ENCODE measurements around the gene SPTBN1.
A peak's percentile ranks its signal among the peaks of the same experiment; 100 is the strongest.

The SPTBN1 gene

DNA sequence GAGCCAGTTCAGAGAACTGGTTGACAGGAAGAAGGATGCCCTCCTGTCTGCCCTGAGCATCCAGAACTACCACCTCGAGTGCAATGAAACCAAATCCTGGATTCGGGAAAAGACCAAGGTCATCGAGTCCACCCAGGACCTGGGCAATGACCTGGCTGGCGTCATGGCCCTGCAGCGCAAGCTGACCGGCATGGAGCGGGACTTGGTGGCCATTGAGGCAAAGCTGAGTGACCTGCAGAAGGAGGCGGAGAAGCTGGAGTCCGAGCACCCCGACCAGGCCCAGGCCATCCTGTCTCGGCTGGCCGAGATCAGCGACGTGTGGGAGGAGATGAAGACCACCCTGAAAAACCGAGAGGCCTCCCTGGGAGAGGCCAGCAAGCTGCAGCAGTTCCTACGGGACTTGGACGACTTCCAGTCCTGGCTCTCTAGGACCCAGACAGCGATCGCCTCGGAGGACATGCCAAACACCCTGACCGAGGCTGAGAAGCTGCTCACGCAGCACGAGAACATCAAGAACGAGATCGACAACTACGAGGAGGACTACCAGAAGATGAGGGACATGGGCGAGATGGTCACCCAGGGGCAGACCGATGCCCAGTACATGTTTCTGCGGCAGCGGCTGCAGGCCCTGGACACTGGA is 174.9 kb downstream of the SPTBN1 start:
- TF ChIP-seq, protein P1, sequence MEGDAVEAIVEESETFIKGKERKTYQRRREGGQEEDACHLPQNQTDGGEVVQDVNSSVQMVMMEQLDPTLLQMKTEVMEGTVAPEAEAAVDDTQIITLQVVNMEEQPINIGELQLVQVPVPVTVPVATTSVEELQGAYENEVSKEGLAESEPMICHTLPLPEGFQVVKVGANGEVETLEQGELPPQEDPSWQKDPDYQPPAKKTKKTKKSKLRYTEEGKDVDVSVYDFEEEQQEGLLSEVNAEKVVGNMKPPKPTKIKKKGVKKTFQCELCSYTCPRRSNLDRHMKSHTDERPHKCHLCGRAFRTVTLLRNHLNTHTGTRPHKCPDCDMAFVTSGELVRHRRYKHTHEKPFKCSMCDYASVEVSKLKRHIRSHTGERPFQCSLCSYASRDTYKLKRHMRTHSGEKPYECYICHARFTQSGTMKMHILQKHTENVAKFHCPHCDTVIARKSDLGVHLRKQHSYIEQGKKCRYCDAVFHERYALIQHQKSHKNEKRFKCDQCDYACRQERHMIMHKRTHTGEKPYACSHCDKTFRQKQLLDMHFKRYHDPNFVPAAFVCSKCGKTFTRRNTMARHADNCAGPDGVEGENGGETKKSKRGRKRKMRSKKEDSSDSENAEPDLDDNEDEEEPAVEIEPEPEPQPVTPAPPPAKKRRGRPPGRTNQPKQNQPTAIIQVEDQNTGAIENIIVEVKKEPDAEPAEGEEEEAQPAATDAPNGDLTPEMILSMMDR (conservative IDR thresholded peaks at IDR 0.05; ENCODE audit: control insufficient read depth, insufficient read depth, low read depth, low read length) = no peak

DNA sequence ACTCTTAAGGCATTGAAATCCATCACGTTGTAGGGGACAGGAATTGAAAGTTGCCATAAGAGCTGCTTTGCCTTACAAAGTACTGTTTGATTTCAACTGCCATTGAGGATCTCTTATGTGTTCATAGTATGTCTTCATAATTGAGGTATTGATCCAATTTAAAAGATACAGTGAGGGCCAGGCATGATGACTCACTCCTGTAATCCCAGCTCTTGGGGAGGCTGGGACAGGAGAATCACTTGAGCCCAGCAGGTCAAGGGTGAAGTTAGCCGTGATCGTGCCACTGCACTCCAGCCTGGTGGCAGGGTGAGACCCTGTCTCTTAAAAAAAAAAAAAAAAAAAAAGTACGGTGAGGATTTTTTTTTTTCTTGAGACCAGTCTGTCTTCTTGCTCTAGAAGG is 175.6 kb downstream of the SPTBN1 start:
- no peak overlapping the region for H3K4me3 ChIP-seq (ENCODE audit: control insufficient read depth, low read depth, low read length)
- TF ChIP-seq, protein P1 (conservative IDR thresholded peaks at IDR 0.05; ENCODE audit: control insufficient read depth, insufficient read depth, low read depth, low read length) = no peak
- no peak for DNase-seq (ENCODE audit: low read depth)

More for the DNA sequence above, 174.9 kb downstream of the SPTBN1 start:
- no peak overlapping the region for H3K4me3 ChIP-seq (ENCODE audit: control insufficient read depth, low read depth, low read length)
- no peak for DNase-seq (ENCODE audit: low read depth)

DNA sequence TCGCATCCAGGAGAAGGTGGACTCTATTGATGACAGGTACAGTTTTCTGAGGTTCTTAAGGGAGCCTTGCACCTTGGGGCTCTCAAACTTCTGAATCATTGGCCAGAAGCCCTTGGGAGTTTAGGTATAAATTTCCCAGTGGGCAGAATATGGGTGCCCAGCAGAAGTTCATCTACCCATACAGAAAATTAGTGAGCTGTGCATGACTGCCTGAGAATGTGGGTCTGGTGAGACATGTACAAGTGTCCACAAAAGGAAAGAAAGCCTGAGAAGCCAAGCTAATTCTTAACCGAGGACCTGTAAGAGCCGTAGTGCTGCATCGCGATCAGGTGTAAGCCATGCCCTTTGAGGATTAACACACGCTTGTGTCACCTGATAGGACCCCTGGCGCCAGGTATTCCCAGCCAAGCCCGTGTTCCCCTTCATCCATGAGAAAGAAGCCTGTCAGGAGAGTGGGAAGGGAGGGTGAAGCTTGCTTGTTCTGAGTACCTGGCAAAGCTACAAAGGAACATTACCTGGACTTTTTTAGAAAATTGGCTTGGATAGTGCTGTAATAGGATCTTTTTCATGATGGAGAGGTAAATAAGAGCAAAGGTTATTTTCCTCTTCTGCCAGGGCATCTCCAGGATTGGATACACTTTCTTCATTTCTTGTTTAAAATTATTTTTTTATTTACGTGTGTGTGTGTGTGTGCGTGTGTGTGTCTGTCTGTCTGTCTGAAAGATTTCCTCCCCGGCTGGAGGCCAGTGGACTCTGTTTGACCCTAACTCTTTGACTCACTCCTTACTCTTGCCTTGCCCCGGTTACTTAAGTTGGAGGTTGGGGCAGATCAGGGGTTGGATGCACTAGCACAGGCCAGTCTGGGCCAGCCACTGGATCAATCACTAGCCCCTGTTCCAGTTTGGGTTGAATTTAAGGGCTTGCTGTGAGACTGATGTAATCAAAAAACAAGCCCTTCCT is 176.9 kb downstream of the SPTBN1 start:
- TF ChIP-seq, protein P1 (conservative IDR thresholded peaks at IDR 0.05; ENCODE audit: control insufficient read depth, insufficient read depth, low read depth, low read length) = no peak
- peak; percentile 73 for DNase-seq (ENCODE audit: low read depth)
- no peak overlapping the region for H3K4me3 ChIP-seq (ENCODE audit: control insufficient read depth, low read depth, low read length)

DNA sequence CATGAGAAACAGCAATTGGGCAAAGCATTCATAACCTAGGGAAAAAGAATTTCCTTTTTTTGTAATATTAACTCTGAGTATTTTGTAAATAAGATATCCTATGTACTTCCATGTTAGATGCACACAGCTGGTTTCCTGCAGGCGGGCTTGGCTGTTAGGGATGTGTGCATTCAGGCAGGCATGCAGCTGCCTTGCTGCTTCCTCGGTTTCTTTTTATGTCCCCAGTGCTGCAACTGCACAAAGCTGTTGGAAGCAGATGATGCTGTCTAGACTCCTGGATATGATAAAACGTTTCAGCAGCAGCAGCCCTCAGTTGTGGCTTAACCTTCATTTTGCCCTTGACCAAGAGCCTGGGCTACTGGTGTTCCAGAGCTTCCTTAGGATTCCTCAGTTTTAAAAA is 177.9 kb downstream of the SPTBN1 start:
- TF ChIP-seq, protein P1 (conservative IDR thresholded peaks at IDR 0.05; ENCODE audit: control insufficient read depth, insufficient read depth, low read depth, low read length) = no peak

DNA sequence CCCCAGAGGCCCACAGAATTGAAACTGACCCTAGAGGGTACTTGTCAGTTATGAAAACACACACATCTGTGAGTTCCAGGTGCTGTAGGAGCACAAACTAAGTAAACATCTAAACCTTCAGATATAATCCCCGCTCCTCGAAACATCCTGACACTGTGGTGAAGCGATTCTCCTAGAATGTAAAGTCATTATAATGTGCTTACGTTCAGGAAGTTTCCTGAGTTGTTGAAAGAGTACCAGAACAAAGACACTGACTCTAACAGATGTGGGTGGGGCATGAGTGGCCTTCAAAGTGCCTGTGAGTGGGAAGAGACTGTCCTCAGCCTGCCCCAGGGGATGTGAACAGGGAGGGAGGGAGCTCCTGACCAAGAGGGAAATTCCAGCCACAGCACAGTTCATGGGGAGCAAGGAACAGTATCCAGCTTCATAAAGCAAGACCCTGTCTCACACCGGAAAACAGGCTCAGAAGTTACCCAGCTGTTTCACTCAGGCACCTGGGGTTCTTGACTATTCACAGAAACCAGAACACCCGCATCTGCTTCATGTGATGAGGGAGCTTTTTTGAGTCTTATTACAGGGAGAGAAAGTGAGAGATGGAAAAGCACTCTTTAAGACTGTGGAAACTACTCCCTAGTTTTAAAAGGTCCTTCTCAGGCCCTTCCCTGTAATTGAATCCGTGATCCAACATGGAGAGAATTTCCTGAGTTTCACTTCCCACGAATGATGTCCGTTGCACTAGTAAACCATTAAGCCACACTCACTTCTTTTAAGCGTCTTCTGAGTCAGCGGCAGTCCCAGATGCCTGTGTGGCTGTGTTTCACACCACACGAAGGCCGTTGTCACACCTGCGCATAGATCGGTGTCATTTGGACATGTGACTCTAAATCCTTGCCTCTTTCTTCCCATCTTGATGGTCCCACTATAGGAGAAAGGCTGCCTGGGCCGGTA is 178.7 kb downstream of the SPTBN1 start:
- H3K4me3 ChIP-seq (ENCODE audit: control insufficient read depth, low read depth, low read length) = no peak overlapping the region
- peak; percentile 23 for DNase-seq (ENCODE audit: low read depth)
- TF ChIP-seq, protein P1 (conservative IDR thresholded peaks at IDR 0.05; ENCODE audit: control insufficient read depth, insufficient read depth, low read depth, low read length) = no peak

More for the DNA sequence above, 177.9 kb downstream of the SPTBN1 start:
- DNase-seq (ENCODE audit: low read depth) = no peak
- H3K4me3 ChIP-seq (ENCODE audit: control insufficient read depth, low read depth, low read length) = no peak overlapping the region

DNA sequence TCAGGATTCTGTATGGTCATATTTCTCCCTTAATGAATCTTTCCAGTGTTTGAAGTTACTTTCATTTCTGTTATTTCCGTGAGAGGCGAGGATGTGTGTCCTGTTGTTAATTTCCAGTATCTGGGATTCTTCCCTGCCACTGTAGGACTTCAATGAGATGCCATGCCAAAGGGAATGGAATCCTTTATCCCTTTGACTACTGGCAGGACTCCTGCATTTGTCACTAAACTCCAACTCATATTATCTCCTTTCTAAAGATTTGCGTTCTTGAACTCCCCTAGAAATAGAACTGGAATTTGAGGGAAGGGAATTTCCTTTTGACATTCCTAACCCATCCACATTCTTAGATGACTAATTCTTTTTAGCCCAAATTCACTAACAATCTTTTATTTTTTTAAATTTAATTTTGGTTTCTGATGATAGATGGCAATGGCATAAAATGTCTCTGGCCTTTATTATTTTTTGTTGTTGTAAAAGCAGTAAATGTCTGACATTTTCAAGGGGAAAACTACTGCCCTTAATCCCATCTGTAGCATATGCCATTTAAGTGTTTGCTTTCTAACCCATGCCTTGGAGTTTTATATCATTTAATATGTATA is 179.5 kb downstream of the SPTBN1 start:
- DNase-seq (ENCODE audit: low read depth) = no peak
- TF ChIP-seq, protein P1 (conservative IDR thresholded peaks at IDR 0.05; ENCODE audit: control insufficient read depth, insufficient read depth, low read depth, low read length) = no peak
- no peak overlapping the region for H3K4me3 ChIP-seq (ENCODE audit: control insufficient read depth, low read depth, low read length)
